Measurements from ENCODE around the gene ABCD3.
"Not testable (repeated sequence)": the region's sequence is repeated elsewhere in the genome, so short reads cannot be mapped to it uniquely, and the experiment has no call there.

The ABCD3 gene

GRCh38 chr1:94562519-94563260 lies 144.5 kb downstream of the ABCD3 start:
- H3K4me3 ChIP-seq (replicated peaks; ENCODE audit: low read depth, low read length) = no peak overlapping the region
- TF ChIP-seq CTCF (IDR thresholded peaks at IDR 0.05; ENCODE audit: low read length, missing control alignments) = no peak
- DNase-seq (ENCODE audit: low read depth) = no peak

GRCh38 chr1:94565901-94566300 lies 147.7 kb downstream of the ABCD3 start:
- no peak for DNase-seq (ENCODE audit: low read depth)
- no peak overlapping the region for H3K4me3 ChIP-seq (replicated peaks; ENCODE audit: low read depth, low read length)
- no peak for TF ChIP-seq CTCF (IDR thresholded peaks at IDR 0.05; ENCODE audit: low read length, missing control alignments)

- H3K4me3 ChIP-seq (replicated peaks; ENCODE audit: low read depth, low read length) = not testable (repeated sequence)
Observed at GRCh38 chr1:94566436-94566835, 148.2 kb downstream of the ABCD3 start.

GRCh38 chr1:94567975-94568607 lies 149.9 kb downstream of the ABCD3 start:
- not testable (repeated sequence) for DNase-seq (ENCODE audit: low read depth)

More at GRCh38 chr1:94566436-94566835, 148.2 kb downstream of the ABCD3 start:
- not testable (repeated sequence) for DNase-seq (ENCODE audit: low read depth)

More at GRCh38 chr1:94567975-94568607, 149.9 kb downstream of the ABCD3 start:
- not testable (repeated sequence) for H3K4me3 ChIP-seq (replicated peaks; ENCODE audit: low read depth, low read length)
